NB4 (cell line): ENCODE data around the gene MSL2.

Source experiments
- CTCF ChIP-seq: IDR thresholded peaks from one replicate; pipeline ENCODE4 v1.5.1; 2012; ENCODE audit warnings: low read depth, low read length
- MYC ChIP-seq: IDR thresholded peaks from 2 replicates; pipeline ENCODE4 v1.6.1; 2011; ENCODE audit warnings: low read depth, low read length

GRCh38 chr3:136189043-136189442 is 7.1 kb downstream of the MSL2 start:
- TF ChIP-seq MYC (no peak), CTCF (no peak)
